ENCODE measurements around the gene HSPB9.

The HSPB9 gene

DNA sequence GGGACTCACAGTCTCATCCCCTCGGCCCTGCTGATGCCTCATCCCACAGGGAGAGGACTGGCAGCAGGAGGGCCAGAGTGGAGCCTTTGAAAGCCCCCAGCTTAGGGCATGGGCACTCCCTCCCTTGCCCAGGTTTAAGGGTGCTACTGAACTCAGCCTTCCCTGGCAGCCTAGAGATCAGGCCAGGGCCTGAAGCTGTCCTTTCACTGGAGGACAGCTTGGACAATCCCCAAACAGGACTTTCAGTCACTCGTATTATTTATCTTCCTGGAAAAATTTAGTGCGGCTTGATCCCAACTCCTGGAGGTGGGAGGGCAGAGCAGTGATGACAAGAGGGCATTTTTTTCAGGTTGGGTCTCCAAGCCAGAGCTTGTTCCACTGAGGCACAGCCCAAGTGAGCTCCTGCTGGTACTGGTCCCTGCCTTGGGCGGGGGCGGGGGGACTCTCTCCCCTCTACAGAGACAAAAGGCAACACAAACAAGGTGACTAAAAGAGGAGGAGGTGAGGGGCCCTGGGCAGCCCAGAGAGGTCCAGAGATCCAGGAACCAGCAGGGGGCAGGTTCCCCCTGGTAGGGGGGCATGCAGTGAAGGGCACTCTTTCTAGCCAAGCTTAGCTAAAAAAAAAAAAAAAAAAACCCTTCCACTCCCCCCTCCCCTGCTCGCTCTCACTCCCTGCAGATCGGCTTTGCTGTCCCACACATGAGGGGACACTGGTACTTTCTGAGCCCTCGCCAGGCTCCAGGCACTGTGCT lies 26.1 kb upstream of the HSPB9 start:
- TF ChIP-seq, protein P1, sequence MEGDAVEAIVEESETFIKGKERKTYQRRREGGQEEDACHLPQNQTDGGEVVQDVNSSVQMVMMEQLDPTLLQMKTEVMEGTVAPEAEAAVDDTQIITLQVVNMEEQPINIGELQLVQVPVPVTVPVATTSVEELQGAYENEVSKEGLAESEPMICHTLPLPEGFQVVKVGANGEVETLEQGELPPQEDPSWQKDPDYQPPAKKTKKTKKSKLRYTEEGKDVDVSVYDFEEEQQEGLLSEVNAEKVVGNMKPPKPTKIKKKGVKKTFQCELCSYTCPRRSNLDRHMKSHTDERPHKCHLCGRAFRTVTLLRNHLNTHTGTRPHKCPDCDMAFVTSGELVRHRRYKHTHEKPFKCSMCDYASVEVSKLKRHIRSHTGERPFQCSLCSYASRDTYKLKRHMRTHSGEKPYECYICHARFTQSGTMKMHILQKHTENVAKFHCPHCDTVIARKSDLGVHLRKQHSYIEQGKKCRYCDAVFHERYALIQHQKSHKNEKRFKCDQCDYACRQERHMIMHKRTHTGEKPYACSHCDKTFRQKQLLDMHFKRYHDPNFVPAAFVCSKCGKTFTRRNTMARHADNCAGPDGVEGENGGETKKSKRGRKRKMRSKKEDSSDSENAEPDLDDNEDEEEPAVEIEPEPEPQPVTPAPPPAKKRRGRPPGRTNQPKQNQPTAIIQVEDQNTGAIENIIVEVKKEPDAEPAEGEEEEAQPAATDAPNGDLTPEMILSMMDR (IDR thresholded peaks at IDR 0.05), result no peak

DNA sequence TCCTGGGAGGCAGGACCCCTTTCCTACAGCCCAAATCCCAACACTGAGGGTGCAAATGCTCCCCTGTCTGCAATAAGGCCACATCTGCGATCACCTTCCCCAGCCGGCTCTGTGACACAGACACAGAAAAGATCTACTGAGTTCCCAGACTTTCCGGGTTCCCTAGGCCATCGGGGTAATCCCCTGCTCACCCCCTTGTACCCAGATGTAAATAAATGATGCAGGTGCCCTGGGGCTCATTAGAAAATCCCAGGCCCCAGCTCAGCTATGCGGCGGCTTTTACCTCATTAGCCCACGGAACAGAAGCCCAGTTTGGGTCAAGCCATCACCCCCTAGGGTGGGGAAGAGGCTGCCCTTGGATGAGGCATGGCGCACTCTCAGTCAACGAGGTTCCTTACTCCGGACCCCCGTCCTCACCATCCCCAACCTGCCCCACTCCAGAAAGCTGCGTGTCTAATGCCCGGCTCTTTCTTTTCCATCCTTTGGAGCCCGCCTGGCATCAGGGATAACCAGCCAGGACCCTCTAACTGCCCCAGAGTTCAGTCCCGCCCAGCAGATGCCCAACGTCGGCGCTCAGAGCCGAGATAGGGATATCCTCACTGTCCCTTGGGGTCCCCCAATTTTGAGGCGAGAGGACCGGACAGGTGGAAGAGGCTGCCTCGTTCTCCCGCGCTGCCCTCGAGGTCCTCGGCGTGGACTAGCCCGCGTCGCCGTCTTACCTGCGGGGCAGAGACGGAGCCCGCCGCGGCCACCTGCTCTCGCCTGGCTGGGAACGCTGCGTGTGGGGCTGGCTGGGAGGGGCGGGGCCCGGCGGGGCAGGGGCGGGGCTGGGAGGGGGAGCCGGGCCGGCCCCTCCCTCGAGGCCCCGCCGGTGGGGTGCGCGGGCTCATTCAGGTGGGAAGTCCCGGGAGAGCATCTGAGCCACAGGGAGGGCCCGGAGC lies 24.6 kb upstream of the HSPB9 start, which contains the start of gene ZNF385C:
ZNF385C (minus strand) TSS at position 783 of the 941 bp plus-strand sequence. CDS start 35,417 bp downstream, outside the sequence.
- TF ChIP-seq, protein P1 (IDR thresholded peaks at IDR 0.05), result no peak

DNA sequence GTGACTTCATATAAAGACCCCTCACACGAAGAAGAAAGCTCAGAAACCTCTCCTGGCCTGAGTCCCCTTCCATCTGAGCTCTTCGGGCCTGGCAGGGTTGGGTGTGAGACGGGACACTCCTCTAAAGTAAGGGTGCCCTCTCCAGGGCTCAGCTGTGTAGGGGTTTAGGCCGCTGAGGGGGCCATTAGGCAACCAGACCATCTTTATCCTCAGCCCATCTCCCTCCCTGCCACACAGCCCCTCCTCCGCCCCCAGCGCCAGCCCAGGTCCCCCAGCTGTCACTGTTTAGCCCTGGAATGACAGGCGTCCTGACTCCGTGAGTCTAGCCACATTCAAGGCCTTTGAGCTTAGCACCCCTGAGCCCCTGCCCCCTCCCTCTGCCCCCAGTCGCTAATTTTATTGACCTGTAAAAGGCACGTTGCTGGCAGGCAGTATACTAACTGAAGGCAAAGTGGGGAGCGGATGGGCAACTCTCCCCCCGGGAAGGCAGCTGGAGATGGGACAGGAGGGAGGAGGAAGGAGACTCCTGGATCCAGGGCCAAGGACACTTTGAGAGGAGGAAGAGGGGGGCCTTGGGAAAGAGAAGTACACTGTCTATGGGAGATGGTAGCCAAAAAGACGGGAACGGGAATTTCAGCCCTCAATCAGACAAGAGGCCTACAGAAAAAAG lies 23.7 kb upstream of the HSPB9 start:
- TF ChIP-seq, protein P1 (IDR thresholded peaks at IDR 0.05), result no peak

DNA sequence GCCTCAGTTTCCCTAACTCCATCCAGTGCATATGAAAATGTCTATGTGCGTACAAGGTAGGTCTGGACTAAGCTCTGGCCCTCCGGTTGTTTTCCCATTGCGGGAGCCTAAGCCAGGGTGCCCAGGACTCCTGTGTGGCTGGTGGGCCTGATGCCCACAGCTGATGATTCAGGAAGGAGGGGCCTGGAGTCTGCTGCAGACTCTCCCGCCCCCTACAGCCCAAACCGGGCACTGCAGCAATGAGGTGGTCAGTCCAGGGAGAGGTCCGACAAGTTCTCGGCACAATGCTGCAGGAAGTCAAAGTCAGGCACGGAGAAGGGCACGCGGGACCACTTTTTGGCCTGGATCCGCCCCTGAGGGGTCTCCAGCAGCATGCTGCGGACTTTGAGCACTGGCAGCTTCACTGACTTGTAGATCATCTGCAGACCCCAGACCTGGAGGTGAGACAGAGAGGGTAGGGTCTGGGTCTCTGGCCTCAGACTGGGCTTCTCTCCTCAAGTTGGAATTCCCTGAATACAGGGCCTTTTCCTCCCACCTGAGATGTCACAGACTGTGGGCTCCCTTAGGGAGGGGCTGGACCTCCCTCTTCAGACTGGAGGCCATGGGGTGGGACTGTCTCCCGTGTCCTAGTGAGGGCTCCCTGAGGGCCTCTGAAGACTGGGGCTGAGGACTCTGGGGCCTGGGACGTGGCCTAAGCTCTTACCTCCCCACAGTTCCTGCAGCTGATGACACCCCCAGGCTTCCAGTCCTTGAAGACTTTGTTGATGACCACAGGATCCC lies 20.9 kb upstream of the HSPB9 start:
- TF ChIP-seq, protein P1 (IDR thresholded peaks at IDR 0.05), result peak; percentile 82

DNA sequence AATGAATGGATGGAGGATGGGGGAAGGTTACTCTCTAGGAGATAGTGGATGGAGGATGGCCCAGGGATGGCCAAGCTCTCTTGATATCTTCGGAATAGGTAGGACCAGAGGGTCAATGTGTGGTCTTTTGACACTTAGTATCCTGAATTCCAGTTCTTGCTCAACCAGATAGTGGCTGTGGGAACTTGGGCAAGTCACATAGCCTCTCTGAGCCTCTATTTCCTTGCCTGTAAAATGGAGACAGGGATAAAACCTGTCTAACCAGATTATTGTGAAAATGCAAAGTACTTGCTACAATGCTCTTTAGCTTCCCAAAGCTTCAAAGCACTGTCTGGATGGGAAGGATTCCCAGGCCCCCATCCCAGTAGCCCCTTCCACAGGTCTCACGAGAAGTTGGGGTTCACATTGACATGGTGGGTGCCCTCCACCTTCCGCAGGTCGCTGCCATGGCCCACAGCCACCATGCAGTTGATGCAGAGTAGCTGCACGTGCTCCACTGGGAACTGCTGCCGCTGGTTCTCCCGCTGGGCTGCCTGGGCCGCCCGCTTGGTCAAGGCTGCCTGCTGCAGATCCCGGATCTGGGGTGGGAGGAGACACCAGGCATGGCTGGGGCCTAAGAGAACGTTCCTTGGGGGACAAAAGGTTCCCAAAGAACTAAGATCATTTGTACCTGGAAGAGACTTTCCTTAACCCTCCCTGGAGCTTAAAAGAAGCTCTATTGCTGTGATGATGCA lies 19.2 kb upstream of the HSPB9 start:
- TF ChIP-seq, protein P1 (IDR thresholded peaks at IDR 0.05), result no peak

DNA sequence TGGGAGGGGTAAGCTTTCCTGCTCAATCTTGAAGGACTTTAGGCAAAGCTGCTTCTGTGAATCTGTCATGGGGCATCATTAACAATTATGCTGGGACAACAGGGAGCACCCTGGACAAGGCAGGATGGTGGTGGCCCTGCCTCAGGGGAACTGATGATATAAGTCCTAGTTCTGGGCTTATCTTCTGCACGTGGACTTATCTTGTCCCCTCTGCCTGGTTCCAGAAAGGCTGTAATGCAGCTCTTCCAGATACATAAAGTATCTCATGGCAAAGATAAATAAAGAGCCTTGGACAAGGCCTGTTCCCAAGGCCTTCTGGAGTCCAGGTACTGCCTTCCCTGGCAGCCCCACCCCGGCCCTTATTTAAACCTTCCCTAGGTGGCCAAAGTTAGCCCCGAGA lies 18.3 kb upstream of the HSPB9 start:
- TF ChIP-seq, protein P1 (IDR thresholded peaks at IDR 0.05), result no peak
